H1 (cell line): Measurements from ENCODE around the gene CDH22. TPM values are rescaled to one million over a fixed set of nuclear protein-coding genes. Genes with fewer than 3 reads are reported as not detected.

Source experiments
- CTCF ChIA-PET: fragments of 300-600 bp; sonication (Branson Sonifier 250); formaldehyde crosslinking; loops from one replicate; lab custom pipeline; 2021; ENCODE audit not compliant: partially characterized antibody; lab: Charles Lee
- POLR2A ChIA-PET: fragments of 300-600 bp; sonication (Branson Sonifier 250); formaldehyde crosslinking; loops from one replicate; lab custom pipeline; 2021; ENCODE audit warnings: inconsistent platforms; ENCODE audit not compliant: partially characterized antibody; lab: Charles Lee
- DNase-seq, 2 experiments: peaks; one replicate each; pipeline versions ENCODE4 v3.0.0 to v3.0.0-alpha.2; 2010 to 2022; ENCODE audit warnings: low spot score in 2 of 2, low read depth in 1 of 2, mixed read lengths in 1 of 2
- FAIRE-seq: peaks from 2 replicates; lab custom pipeline; 2011; peaks lifted over from hg19 to GRCh38; lab: Jason Lieb, UNC
- H2AFZ ChIP-seq: 2 replicates; pipeline ENCODE4 v1.8.1; 2012; ENCODE audit warnings: low read length, inconsistent platforms
- H2AK5ac ChIP-seq: 2 replicates; pipeline ENCODE4 v1.6.1; 2013; ENCODE audit warnings: low read depth, low read length
- H2BK120ac ChIP-seq: replicated peaks from 2 replicates; pipeline ENCODE3; 2013; ENCODE audit warnings: low read depth, low read length, inconsistent platforms
- H2BK12ac ChIP-seq: 2 replicates; pipeline ENCODE4 v1.6.1; 2013; ENCODE audit warnings: low read depth, low read length
- H2BK15ac ChIP-seq: 2 replicates; pipeline ENCODE4 v1.6.1; 2013; ENCODE audit warnings: low read length
- H2BK20ac ChIP-seq: 2 replicates; pipeline ENCODE4 v1.6.1; 2013; ENCODE audit warnings: low read length
- H2BK5ac ChIP-seq: 2 replicates; pipeline ENCODE4 v1.6.1; 2013; ENCODE audit warnings: low read depth, low read length
- H3K14ac ChIP-seq: 2 replicates; pipeline ENCODE4 v1.6.1; 2013; ENCODE audit warnings: inconsistent platforms; ENCODE audit not compliant: insufficient read length
- H3K18ac ChIP-seq: 2 replicates; pipeline ENCODE4 v1.6.1; 2013; ENCODE audit warnings: low read length; ENCODE audit errors: extremely low read depth
- H3K23ac ChIP-seq: 2 replicates; pipeline ENCODE4 v1.6.1; 2013; ENCODE audit warnings: inconsistent platforms; ENCODE audit not compliant: insufficient read length
- H3K23me2 ChIP-seq: 2 replicates; pipeline ENCODE4 v1.6.1; 2013; ENCODE audit warnings: low read depth, low read length
- H3K27ac ChIP-seq: 2 replicates; pipeline ENCODE4 v1.6.1; 2011; ENCODE audit warnings: low read depth, low read length, inconsistent platforms
- H3K27me3 ChIP-seq, 4 experiments: replicated peaks in 1 of 4; 1 replicate in 1 of 4; 2 replicates in 3 of 4; pipeline versions ENCODE4 v1.6.1 to v1.8.1; 2011 to 2013; ENCODE audit warnings: low read length in 3 of 4, mild to moderate bottlenecking in 3 of 4, inconsistent platforms in 2 of 4, mixed read lengths in 2 of 4, moderate library complexity in 1 of 4; ENCODE audit not compliant: control insufficient read depth in 3 of 4, insufficient read depth in 3 of 4; ENCODE audit errors: extremely low read depth in 1 of 4
- H3K36me3 ChIP-seq, 4 experiments: 2 replicates each; pipeline versions ENCODE4 v1.6.1 to v1.8.1; 2011 to 2013; ENCODE audit warnings: mild to moderate bottlenecking in 4 of 4, low read length in 3 of 4, moderate library complexity in 2 of 4, control low read depth in 1 of 4, inconsistent platforms in 1 of 4; ENCODE audit not compliant: insufficient read depth in 4 of 4, control insufficient read depth in 2 of 4
- H3K4ac ChIP-seq: replicated peaks from 2 replicates; pipeline ENCODE3; 2013; ENCODE audit warnings: low read length, low read depth, mixed read lengths, inconsistent platforms; ENCODE audit not compliant: insufficient read length
- H3K4me1 ChIP-seq, 4 experiments: replicated peaks in 1 of 4; 1 replicate in 1 of 4; 2 replicates in 3 of 4; pipeline versions ENCODE4 v1.6.1 to v1.8.1; 2011 to 2013; ENCODE audit warnings: low read length in 3 of 4, inconsistent platforms in 2 of 4, mixed read lengths in 1 of 4; ENCODE audit not compliant: insufficient read depth in 4 of 4, control insufficient read depth in 3 of 4
- H3K4me2 ChIP-seq, 2 experiments: 2 replicates each; pipeline versions ENCODE4 v1.6.1 to v1.8.1; 2011 to 2013; ENCODE audit warnings: low read depth in 2 of 2, low read length in 2 of 2, control low read depth in 1 of 2, inconsistent platforms in 1 of 2, mild to moderate bottlenecking in 1 of 2; ENCODE audit not compliant: insufficient read depth in 1 of 2
- H3K4me3 ChIP-seq, 4 experiments: fragments of 200-600, 300-600 bp in 1 of 4; sonication (generic), shearing (Covaris generic), sonication (Bioruptor Twin) in 1 of 4; 2 replicates each; pipeline versions ENCODE4 v1.5.1 to v1.8.1; 2011 to 2016; ENCODE audit warnings: low read length in 4 of 4, low read depth in 3 of 4, control low read depth in 2 of 4, inconsistent platforms in 2 of 4, mild to moderate bottlenecking in 2 of 4, mixed read lengths in 1 of 4, moderate library complexity in 1 of 4; ENCODE audit not compliant: insufficient read depth in 2 of 4; ENCODE audit errors: extremely low read depth in 1 of 4
- H3K56ac ChIP-seq: replicated peaks from 2 replicates; pipeline ENCODE3; 2013; ENCODE audit warnings: low read depth, mild to moderate bottlenecking, mixed read lengths, low read length, inconsistent platforms; ENCODE audit not compliant: insufficient read length
- H3K79me1 ChIP-seq: 2 replicates; pipeline ENCODE4 v1.6.1; 2013; ENCODE audit warnings: low read depth, low read length, control low read depth
- H3K79me2 ChIP-seq, 2 experiments: 2 replicates each; pipeline versions ENCODE4 v1.6.1 to v1.8.1; 2012 to 2013; ENCODE audit warnings: low read length in 2 of 2, mild to moderate bottlenecking in 2 of 2, inconsistent platforms in 1 of 2; ENCODE audit not compliant: insufficient read depth in 2 of 2, control insufficient read depth in 1 of 2
- H3K9ac ChIP-seq, 4 experiments: replicated peaks in 1 of 4; 1 replicate in 1 of 4; 2 replicates in 3 of 4; pipeline versions ENCODE4 v1.6.1 to v1.8.1; 2011 to 2013; ENCODE audit warnings: low read depth in 3 of 4, low read length in 3 of 4, control low read depth in 2 of 4, mild to moderate bottlenecking in 2 of 4, moderate library complexity in 2 of 4, inconsistent platforms in 1 of 4; ENCODE audit errors: extremely low read depth in 1 of 4
- H3K9me3 ChIP-seq, 2 experiments: 2 replicates each; pipeline versions ENCODE4 v1.6.1 to v1.8.1; 2012 to 2013; ENCODE audit warnings: mild to moderate bottlenecking in 2 of 2, moderate library complexity in 2 of 2, control low read depth in 1 of 2, inconsistent platforms in 1 of 2, low read depth in 1 of 2, low read length in 1 of 2, mixed read lengths in 1 of 2; ENCODE audit not compliant: insufficient read depth in 2 of 2
- H4K20me1 ChIP-seq, 2 experiments: replicated peaks in 1 of 2; 2 replicates each; pipeline versions ENCODE3 to v1.8.1; 2011 to 2013; ENCODE audit warnings: inconsistent platforms in 2 of 2, low read length in 2 of 2, mild to moderate bottlenecking in 1 of 2; ENCODE audit not compliant: insufficient read depth in 2 of 2, control insufficient read depth in 1 of 2
- H4K5ac ChIP-seq: 2 replicates; pipeline ENCODE4 v1.6.1; 2013; ENCODE audit warnings: low read length, low read depth, mixed read lengths, inconsistent platforms; ENCODE audit not compliant: insufficient read length
- H4K8ac ChIP-seq: 2 replicates; pipeline ENCODE4 v1.8.0; 2013; ENCODE audit warnings: mild to moderate bottlenecking, moderate library complexity, low read length, inconsistent platforms; ENCODE audit not compliant: insufficient read depth; ENCODE audit errors: extremely low read depth
- H4K91ac ChIP-seq: replicated peaks from 2 replicates; pipeline ENCODE3; 2013; ENCODE audit warnings: low read length, mixed read lengths, inconsistent platforms; ENCODE audit not compliant: insufficient read length
- CREB1 ChIP-seq: IDR thresholded peaks from 2 replicates; pipeline ENCODE4 v1.6.1; 2012; ENCODE audit warnings: inconsistent platforms
- JUND ChIP-seq: IDR thresholded peaks from 2 replicates; pipeline ENCODE4 v1.6.1; 2011; ENCODE audit warnings: mild to moderate bottlenecking, improper control_type of control experiment, low read length
- KDM5A ChIP-seq: fragments of 200-600 bp; IDR thresholded peaks from 2 replicates; pipeline ENCODE4 v1.7.1; 2012; ENCODE audit warnings: mild to moderate bottlenecking, low read length, inconsistent platforms, mixed read lengths
- POLR2AphosphoS5 ChIP-seq: IDR thresholded peaks from 2 replicates; pipeline ENCODE4 v1.6.1; 2011; ENCODE audit warnings: low read depth, low read length
- WGBS, 2 experiments: shearing (Covaris generic) in 1 of 2; methylation state at CpG; one replicate each; pipeline versions ENCODE4 v1.1.6 to v1.1.7; 2013 to 2015; ENCODE audit warnings: low lambda C conversion rate in 2 of 2, mixed read lengths in 2 of 2, inconsistent platforms in 1 of 2, low coverage in 1 of 2, missing lambda C conversion rate in 1 of 2; ENCODE audit not compliant: insufficient replicate concordance in 2 of 2, insufficient coverage in 1 of 2, insufficient read length in 1 of 2; ENCODE audit errors: extremely low coverage in 1 of 2, missing lambda C conversion rate in 1 of 2; 5-methylcytosine and 5-hydroxymethylcytosine counted together
- polyA plus RNA-seq, 7 experiments: library from polyadenylated mRNA; depleted of rRNA in 3 of 7; stranded (reverse) in 5 of 7; unstranded in 2 of 7; fragments of >200 nt in 5 of 7; fragments of 200-250 nt in 2 of 7; gene quantifications; 1 replicate in 5 of 7; 2 replicates in 1 of 7; 4 replicates in 1 of 7; pipeline versions ENCODE4 v1.2.1 to v1.2.3, GENCODE V29; 2011 to 2013; ENCODE audit warnings: missing spikeins in 2 of 7, mixed read lengths in 2 of 7
- total RNA-seq: library from RNA; stranded (reverse); fragmentation: NEBNext Ultra II Directional; extraction: Animal tissue kit (Norgen Biotek cat#: 25700); gene quantifications from 2 replicates; pipeline ENCODE4 v1.2.1, GENCODE V29; 2021
- TF ChIP-seq, protein P1 (sequence below): IDR thresholded peaks from 2 replicates; pipeline ENCODE4 v1.6.1; 2011; ENCODE audit warnings: low read depth, mild to moderate bottlenecking, low read length; ENCODE audit not compliant: insufficient read depth

Gene CDH22
- total and polyA plus RNA-seq, 2 of the 8 experiments (the other 6 are each of a cell fraction or from before 2014, with no cell fraction given) = 0.35 to 0.39 TPM

DNA sequence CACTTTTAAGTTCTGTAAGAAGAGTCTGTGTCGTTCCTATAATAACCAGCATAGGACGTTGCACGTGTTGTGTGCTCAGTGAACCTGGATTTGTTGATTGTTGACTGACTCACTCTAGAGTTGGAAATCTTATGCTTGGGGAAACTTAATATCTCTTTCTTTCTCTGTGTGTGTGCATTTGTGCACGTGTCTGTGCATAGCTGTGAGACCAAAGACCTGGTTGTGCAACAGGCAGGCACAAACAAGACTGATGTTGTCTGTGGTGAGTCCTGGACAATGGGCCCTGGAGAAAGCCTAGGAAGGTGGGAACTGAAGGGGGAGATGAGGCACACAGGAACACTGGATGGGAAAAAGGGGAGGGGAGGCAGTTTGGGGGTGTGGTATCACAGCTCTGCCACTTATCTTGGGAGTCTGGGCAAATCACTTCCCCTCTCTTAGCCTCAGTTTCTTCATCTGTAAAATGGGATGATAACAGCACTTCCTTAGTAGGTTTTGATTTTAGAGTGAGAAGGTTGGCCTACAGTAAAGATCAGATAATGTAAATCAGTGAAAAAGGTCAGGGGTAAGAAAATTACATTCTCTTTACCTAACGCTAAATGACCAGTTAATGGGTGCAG is 181.8 kb downstream of the CDH22 start:
- Histone ChIP-seq H2BK15ac (no peak overlapping the region), H4K8ac (no peak overlapping the region), H3K9me3 (no peaks in the 10 kb centered on the region), H3K4me1 (no peaks in the 10 kb centered on the region; a peak in 1 of 7 replicates), H2BK20ac (no peak overlapping the region), H3K4me3 (no peak overlapping the region), H3K79me1 (no peaks in the 10 kb centered on the region), H3K4ac (no peak overlapping the region), H3K27me3 (no peaks in the 10 kb centered on the region; a peak in 1 of 7 replicates), H2BK5ac (no peak overlapping the region), H3K79me2 (no peaks in the 10 kb centered on the region), H2BK12ac (no peak overlapping the region), H3K23ac (no peak overlapping the region), H4K91ac (no peak overlapping the region), H3K18ac (no peak overlapping the region), H2AK5ac (no peak overlapping the region), H3K14ac (no peak overlapping the region), H3K9ac (no peak overlapping the region), H3K27ac (no peak overlapping the region), H3K36me3 (peaks cover 0 to 12% (median 5%) of the 10 kb centered on the region in 4 experiments; a peak in 5 of 8 replicates), H3K56ac (no peak overlapping the region), H2AFZ (no peak overlapping the region), H4K5ac (no peak overlapping the region), H2BK120ac (no peak overlapping the region), H3K23me2 (no peaks in the 10 kb centered on the region), H4K20me1 (peaks cover 2 to 3% of the 10 kb centered on the region in 2 experiments), H3K4me2 (no peak overlapping the region)
- FAIRE-seq = no peak
- no peak for DNase-seq
- 92% methylated on average over 5 of the region's 5 CpGs; no CpG with 5 or more reads in 1 of the 2 experiments for WGBS, 2 experiments
- ChIA-PET CTCF (interaction anchor here (0.7 to 1.7 kb wide), 4 partner anchors 83 to 223 kb away, joined by 3 to 5 read pairs (median 4); no protein-coding TSS in a partner anchor), POLR2A (no interaction called here)
- TF ChIP-seq, protein P1, sequence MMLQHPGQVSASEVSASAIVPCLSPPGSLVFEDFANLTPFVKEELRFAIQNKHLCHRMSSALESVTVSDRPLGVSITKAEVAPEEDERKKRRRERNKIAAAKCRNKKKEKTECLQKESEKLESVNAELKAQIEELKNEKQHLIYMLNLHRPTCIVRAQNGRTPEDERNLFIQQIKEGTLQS = no peak
- TF ChIP-seq CREB1 (no peak), KDM5A (no peak), JUND (no peak), POLR2AphosphoS5 (no peak)
